GM12892 (cell line): ENCODE results near the gene KCTD20.

Experiments
- POLR2AphosphoS5 ChIP-seq: IDR thresholded peaks from 2 replicates; pipeline ENCODE4 v1.6.1; 2011; ENCODE audit warnings: low read depth, low read length, control low read depth
- TAF1 ChIP-seq: IDR thresholded peaks from 2 replicates; pipeline ENCODE4 v1.6.1; 2011; ENCODE audit warnings: low read depth, mild to moderate bottlenecking, control low read depth, low read length, borderline replicate concordance

DNA sequence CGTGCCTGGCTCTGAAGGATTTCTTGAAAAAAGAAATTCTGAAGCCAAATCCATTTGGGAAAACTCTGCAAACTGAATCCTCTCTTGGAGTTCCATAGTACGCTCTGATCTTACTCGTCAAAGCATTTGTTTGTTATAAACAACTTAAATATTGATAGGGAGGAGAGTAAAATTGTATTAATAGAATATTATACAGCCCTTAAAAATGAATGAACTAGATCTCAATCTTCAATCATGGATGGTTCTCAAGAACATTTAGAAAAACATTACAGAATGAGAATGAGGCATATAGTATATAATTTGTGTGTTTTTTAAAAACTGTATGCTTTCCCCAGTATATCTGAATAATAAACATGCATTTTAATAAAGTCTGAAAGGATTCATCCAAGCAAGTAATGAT lies 24.8 kb downstream of the KCTD20 start:
- no peak for TF ChIP-seq POLR2AphosphoS5
- TF ChIP-seq TAF1, result no peak
